ENCODE results near the gene ALG1L2.
"Not testable (repeated sequence)": the region's sequence is repeated elsewhere in the genome, so short reads cannot be mapped to it uniquely, and the experiment has no call there.

Gene ALG1L2

GRCh38 chr3:130094491-130094941 lies 12.9 kb downstream of the ALG1L2 start:
- DNase-seq = not testable (repeated sequence)

GRCh38 chr3:130095858-130096257 lies 14.2 kb downstream of the ALG1L2 start:
- not testable (repeated sequence) for DNase-seq

- DNase-seq = not testable (repeated sequence)
Measured at GRCh38 chr3:130097096-130097495, 15.5 kb downstream of the ALG1L2 start.

GRCh38 chr3:130097690-130098638 lies 16.3 kb downstream of the ALG1L2 start:
- peak; percentile 45 for DNase-seq

- DNase-seq = not testable (repeated sequence)
Measured at GRCh38 chr3:130098639-130099385, 17.2 kb downstream of the ALG1L2 start.

GRCh38 chr3:130102545-130102944 lies 20.9 kb downstream of the ALG1L2 start:
- not testable (repeated sequence) for DNase-seq

- not testable (repeated sequence) for DNase-seq
Measured at GRCh38 chr3:130104191-130104590, 22.6 kb downstream of the ALG1L2 start.

- not testable (repeated sequence) for DNase-seq
Measured at GRCh38 chr3:130107333-130107995, 25.8 kb downstream of the ALG1L2 start.

- DNase-seq = not testable (repeated sequence)
Measured at GRCh38 chr3:130108836-130109585, 27.4 kb downstream of the ALG1L2 start.

GRCh38 chr3:130110386-130111169 lies 28.9 kb downstream of the ALG1L2 start:
- peak; percentile 59 for DNase-seq

GRCh38 chr3:130111185-130111864 lies 29.7 kb downstream of the ALG1L2 start:
- peak; percentile 95 for DNase-seq

- peak; percentile 97 for DNase-seq
Measured at GRCh38 chr3:130111865-130112747, 30.5 kb downstream of the ALG1L2 start.

- DNase-seq = not testable (repeated sequence)
Measured at GRCh38 chr3:130112748-130113073, 31.1 kb downstream of the ALG1L2 start.

GRCh38 chr3:130115400-130115799 lies 33.8 kb downstream of the ALG1L2 start:
- DNase-seq = not testable (repeated sequence)

GRCh38 chr3:130117933-130118332 lies 36.3 kb downstream of the ALG1L2 start:
- no peak for DNase-seq

- DNase-seq = not testable (repeated sequence)
Measured at GRCh38 chr3:130119824-130120223, 38.2 kb downstream of the ALG1L2 start.

GRCh38 chr3:130120291-130120690 lies 38.7 kb downstream of the ALG1L2 start:
- DNase-seq = not testable (repeated sequence)

- not testable (repeated sequence) for DNase-seq
Measured at GRCh38 chr3:130122891-130123775, 41.5 kb downstream of the ALG1L2 start.

- DNase-seq = not testable (repeated sequence)
Measured at GRCh38 chr3:130125406-130125805, 43.8 kb downstream of the ALG1L2 start.
